ENCODE results near the gene VCPKMT.

Gene VCPKMT

DNA sequence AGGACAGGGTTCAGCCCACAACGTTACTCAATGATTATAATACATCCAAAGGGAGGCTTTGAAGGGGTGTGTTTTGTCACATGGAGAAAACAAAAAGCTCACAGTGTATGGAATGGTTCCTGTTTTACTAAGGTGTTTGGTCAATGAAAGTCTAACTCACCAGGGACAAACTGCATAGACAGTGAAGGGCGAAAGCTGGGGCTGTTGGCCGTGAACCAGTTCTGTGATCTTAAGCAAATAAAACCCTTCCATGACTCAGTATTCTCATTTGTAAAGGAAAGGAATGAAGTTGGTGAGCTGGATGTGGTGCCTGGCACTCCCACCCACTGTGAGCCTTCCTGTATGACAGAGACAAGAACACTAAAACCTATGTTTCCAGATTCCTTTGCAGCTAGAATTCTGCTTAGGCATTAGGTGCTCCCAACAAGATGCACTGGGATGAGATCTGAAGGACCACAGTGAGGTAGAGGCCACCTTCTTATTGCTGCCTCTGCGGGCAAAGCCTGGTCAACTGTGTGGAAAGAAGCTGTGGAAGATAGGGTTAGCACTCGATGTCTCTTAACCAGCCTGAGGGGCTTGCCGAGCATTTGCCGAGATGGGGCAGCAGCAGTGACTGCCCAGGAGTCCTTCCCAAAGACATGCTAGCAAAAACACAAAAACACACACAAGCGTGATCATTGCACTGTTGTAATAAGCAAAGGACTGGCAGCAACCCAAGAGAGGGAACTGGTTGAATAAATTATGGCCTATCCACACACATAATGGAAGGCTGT lies 48.5 kb downstream of the VCPKMT start:
- no peak for DNase-seq

DNA sequence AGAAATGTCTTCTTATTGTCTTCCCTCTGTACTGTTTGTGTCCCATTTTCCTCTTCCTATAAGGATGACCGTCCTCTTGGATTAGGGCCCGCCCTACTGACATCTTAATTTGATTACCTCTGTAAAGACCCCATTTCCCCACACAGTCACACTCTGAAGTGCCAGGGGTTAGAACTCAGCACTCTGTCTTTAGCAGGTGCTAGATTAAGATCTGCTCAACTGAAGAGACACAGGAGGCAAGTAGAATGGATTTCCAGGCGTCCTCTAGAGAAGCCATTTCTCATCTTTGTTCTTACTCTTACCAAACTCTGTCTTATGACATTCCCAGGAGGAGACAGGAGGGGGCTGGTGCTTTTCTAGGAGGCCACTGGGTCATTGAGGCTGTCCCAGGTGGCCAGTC lies 50.8 kb downstream of the VCPKMT start:
- DNase-seq, result no peak

DNA sequence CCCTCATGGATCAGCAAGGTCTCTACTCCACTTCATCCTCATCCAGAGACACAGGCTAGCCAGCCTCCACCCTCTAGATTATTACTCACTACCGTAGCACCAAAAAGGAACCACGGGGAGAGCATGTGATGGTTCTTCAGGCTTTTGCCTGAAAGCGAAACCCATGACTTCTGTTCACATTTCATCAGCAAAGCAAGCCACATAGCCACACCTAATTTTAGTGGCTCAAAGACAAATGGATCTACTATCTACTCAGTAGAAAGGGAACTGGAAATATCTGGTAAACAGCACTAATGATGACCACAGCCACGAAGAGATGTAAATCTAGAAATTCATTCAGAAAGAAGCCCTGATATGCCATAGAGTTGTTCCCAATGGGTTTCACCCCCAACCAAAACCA lies 51.4 kb downstream of the VCPKMT start:
- peak in 7 of 58 donors; percentile 7 to 47 (median 30) for DNase-seq

DNA sequence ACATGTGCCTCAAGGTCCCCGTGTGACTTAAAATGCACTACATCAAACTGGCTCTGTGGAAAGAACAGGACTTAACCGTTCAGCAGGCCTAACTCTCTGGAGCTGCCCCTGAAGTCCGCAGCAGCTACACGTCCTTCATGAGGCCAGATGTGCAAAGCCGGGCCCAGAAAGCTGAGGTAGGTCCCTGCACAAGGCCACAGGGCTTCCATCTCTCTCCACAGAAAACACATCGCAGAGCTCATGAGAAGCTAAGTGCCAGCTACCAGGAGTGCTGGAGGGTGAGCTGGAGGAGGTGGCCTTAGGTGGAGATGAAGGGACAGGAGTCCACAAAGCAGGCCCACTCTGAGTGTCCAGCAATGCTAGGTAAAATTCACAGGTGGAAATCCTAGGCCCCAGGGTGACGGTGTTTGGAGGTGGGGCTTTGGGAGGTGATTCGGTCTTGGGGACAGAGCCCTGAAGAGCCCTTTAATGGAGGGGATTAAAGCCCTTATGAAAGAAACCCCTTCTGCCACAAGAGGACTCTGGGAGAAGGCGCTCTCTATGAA lies 52.4 kb downstream of the VCPKMT start:
- no peak for DNase-seq

DNA sequence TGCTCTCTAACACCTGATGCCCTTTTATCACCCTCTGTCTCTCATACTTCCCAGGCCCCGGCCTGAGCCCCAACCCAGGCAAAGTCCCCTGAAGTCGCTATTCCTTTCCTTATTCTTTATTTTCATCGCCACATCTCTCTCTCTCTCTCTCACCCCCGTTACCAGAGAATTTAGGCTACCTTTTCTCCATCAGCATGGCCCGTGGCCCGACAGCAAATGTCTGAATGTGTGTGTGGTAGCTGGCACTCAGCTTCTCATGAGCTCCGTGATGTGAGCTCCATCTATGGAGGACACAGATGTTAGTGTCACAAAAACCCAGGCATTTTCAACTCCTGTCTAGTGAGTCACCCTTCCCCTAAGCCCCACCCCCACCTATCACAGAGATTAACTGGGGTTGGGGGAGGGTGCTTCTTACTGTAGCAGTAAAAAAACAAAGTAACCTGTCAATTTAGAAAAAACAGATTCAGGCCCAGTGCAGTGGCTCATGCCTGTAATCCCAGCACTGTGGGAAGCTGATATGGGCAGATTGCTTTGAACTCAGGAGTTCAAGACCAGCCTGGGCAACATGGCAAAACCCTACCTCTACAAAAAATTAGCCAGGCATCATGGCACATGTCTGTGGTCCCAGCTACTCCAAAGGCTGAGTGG lies 53.8 kb downstream of the VCPKMT start:
- no peak for DNase-seq

DNA sequence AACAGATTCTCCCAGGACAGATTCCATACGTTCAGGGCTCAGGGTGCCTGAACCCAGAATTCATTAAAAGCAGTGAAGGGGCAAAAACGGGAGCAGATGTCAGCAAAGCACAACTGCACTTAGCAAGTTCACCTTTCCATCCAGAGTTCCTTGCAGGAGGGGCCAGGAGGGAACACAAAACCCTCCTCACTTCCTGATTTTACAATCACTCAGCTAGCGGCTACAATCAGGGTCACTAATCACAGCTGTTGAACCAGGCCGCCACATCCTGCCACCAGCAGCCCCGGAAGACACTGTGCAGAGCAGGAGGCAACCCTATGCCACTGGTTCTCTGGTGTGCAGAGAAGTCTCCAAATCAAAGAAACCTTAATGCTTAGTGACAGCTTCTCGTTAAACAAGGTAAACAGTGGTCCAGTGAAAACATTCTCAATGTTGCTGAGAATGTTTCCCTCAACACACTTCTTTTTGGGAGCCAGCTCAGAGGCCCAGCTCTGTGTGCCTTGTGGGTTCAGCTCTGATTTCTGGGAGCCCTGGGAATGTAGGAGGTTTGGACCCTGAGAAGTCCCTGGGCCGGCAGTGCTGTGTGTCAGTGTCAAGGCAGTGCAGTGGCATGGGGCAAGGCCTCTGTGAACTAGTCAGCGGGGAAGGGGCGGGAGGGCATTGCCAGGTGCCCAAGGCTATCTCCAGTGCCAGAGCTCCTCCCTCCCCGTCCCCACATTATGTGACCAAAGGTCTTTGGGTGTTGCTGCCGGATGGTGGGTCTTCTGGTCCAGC lies 54.5 kb downstream of the VCPKMT start:
- DNase-seq, result peak in 1 of 58 donors; percentile 11

DNA sequence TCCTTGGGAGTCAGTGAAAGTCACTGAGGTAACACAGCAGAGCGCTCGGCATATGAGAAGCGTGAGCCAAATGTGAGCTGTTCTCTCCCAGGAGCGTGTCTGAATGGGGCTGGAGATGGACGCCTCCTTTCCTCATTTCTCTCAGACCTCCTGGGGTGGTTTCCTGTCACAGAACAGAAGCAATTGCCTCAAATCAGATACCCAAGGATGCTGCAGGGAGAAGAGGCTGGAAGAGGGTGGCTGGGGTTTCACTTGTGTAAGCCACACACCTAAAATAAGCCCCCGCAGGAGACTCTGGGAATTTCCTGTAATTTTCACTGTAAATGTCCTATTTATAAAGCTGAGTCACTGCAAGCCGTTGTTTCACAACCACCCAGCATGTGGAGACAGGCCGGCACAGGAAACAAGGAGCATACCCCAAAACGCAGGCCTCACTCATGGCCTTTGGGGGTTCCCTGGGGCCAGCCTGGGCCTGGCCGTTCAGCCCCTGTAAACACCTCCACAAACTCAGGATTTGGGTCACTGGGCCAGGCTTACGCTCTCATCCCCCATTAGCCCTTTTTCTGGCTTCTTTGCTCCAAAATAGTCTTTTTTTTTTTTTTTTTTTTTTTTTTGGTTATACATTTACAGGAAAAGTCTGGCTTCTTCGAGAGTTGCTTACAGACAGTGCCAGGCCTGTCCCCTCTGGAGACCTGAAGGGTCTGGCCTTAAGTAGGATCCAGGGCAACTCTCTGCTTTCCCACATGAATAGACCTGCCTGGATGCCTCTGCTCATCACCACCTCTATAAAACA lies 55.3 kb downstream of the VCPKMT start:
- DNase-seq, result peak in 14 of 58 donors; percentile 11 to 55 (median 22)

DNA sequence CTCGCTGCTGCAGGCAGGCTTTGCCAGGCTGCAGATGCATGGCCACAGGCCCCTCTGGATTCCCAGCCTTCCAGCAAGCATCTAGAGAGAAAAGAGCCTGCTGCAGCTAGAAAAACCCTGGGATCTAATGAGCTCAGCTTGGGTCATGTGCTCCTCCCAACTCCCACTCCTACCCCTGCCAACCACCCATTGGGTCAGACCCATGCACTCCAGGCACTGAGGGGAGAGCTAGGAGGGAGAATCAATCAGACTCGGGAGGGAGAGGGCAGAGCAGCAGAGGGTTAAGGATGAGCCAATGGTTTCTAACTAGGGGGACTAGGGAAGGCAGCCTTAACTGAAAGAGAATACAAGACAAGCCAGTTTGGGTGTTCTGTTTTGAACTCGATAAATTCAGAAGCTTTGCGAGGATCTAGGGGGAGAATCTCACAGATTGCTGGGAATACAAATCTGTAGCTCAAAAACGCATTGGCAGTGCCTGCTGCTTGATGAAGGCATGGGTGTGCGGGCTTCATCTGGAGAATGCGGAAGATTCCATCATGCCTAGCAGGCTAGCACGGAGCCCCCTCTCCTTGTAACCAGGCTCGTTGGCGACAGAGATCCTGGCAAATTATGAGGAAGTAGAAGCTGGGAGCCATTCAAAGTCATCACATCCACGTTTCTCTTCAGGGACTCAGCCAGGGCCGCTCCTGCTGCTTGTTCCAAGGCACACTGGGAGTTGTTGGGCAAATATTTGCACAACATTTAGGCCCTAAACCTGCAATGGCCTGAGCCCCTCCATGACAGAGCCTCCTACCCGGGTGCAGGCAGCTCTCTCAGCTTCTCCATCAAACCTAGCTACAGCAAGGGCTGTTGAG lies 56.4 kb downstream of the VCPKMT start:
- DNase-seq, result no peak

All from anterior cingulate cortex (tissue), 58 donors.